ENCODE results near the gene PEX11G.
"Not testable (repeated sequence)": the region's sequence is repeated elsewhere in the genome, so short reads cannot be mapped to it uniquely, and the experiment has no call there.

The PEX11G gene

DNA sequence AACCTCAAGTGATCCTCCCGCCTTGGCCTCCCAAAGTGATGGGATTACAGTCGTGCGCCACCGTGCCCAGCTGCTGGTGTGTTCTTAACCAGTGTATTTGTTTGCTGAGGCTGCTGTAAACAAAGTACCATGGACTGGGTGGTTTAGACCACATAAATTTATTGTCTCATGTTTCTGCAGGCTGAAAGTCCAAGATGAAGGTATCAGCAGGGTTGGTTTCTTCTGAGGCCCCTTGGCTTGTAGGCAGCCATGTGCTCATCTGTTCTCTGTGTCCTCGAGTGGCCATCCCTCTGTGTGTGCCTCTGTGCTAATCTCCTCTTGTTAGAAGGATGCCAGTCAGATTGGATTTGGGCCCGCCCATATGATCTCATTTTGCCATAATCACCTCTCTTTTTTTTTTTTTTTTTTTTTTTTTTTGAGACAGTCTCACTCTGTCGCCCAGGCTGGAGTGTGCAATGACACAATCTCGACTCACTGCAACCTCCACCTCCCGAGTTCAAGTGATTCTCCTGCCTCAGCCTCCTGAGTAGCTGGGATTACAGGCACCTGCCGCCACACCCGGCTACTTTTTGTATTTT, 31.8 kb downstream of the PEX11G start:
- TF ChIP-seq POLR2A (IDR thresholded peaks at IDR 0.05; ENCODE audit: low read depth, low read length) = no peak
- FAIRE-seq (no peak), DNase-seq (ENCODE audit: insufficient read length, low spot score) (no peak)

DNA sequence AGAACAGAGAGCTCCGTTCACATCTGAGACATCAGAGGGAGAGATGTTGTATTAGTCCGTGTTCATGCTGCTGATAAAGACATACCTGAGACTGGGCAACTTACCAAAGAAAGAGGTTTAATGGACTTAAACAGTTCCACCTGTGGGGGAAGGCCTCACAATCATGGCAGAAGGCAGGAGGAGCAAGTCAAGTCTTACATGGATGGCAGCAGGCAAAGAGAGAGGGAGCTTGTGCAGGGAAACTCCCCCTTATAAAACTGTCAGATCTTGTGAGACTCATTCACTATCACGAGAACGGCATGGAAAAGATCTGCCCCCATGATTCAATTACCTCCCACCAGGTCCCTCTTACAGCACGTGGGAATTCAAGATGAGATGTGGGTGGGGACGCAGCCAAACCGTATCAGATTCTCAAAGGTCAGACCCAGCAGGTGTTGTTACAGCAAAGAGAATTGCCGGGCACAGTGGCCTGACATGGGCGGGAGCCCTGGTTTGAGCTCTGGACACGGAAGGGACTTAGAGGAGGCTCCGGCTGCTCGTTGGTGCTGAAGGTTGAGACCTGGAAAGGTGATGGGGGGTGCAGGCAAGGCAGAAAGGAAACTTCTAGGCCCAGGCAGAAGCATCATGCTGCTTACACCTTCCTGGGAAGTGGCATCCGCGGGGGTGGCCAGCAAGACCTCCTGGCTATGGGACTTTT, 33.1 kb downstream of the PEX11G start:
- FAIRE-seq (no peak), DNase-seq (ENCODE audit: insufficient read length, low spot score) (no peak)
- TF ChIP-seq POLR2A (IDR thresholded peaks at IDR 0.05; ENCODE audit: low read depth, low read length) = no peak

DNA sequence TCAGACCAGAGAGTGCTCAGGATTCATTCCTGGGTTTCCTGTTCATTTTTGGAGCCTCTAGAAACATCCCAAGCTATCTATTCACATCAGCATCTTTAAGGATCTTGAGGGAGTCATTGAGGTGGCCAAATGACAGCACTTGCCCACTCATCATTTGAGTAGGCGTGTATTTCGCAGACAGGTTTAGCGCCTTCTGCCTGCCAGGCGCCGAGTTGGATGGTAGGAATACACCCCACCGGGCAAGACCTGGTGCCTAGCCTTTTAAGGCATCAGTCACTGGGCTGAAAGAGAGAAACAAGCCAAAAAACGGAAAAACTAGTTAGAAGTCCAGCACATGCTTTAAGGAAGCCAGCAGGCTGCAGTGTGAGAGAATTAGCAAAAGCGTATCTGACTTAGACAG, 33.8 kb downstream of the PEX11G start:
- FAIRE-seq (no peak), DNase-seq (ENCODE audit: insufficient read length, low spot score) (no peak)
- TF ChIP-seq POLR2A (IDR thresholded peaks at IDR 0.05; ENCODE audit: low read depth, low read length) = no peak

DNA sequence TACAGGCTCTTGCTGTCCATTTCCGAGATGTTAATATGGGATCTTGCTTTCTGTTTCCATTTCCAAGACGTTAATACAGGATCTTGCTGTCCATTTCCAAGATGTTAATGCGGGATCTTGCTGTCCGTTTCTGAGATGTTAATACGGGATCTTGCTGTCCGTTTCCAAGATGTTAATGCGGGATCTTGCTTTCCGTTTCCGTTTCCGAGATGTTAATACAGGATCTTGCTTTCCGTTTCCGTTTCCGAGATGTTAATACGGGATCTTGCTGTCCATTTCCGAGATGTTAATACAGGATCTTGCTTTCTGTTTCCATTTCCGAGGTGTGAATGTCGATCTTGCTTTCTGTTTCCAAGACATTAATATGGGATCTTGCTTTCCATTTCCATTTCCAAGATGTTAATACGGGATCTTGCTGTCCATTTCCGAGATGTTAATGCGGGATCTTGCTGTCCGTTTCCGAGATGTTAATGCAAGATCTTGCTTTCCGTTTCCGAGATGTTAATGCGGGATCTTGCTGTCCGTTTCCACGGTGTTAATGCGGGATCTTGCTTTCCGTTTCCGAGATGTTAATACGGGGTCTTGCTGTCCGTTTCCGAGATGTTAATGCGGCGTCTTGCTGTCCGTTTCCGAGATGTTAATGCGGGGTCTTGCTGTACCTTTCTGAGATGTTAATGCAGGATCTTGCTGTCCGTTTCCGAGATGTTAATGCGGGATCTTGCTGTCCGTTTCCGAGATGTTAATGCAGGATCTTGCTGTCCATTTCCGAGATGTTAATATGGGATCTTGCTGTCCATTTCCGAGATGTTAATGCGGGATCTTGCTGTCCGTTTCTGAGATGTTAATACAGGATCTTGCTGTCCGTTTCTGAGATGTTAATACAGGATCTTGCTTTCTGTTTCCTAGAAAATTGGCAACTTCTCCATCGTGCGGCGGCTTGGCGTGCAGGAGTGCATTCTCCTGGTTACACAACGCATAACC, 38.3 kb downstream of the PEX11G start:
- DNase-seq (ENCODE audit: insufficient read length, low spot score) (no peak), FAIRE-seq (peak; percentile 99)
- no peak for TF ChIP-seq POLR2A (IDR thresholded peaks at IDR 0.05; ENCODE audit: low read depth, low read length)

DNA sequence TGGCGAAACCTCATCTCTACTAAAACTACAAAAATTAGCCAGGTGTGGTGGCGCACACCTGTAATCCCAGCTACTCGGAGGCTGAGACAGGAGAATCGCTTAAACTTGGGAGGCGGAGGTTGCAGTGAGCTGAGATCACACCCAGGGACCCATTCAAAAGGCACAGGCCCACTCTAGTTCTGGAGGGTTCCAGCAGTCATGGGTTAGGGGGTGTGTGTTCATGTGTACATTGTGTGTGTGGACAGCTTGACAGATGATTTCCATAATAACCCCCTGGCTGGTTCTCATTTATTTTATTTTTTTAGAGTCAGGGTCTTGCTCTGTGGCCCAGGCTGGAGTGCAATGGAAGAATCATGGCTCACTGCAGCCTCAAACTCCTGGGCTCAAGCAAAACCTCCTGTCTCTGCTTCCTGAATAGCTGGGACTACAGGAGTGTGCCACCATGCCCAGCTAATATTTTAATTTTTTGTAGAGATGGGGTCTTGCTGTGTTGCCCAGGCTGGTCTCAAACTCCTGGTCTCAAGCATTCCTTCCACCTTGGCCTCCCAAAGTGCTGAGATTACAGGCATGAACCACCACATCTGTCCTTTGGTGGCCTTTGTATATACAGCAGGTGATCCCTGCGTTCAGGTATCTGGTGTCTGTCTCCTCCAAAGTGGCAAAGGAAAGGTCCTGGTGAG, 39.3 kb downstream of the PEX11G start:
- FAIRE-seq; DNase-seq (ENCODE audit: insufficient read length, low spot score): not testable (repeated sequence)

DNA sequence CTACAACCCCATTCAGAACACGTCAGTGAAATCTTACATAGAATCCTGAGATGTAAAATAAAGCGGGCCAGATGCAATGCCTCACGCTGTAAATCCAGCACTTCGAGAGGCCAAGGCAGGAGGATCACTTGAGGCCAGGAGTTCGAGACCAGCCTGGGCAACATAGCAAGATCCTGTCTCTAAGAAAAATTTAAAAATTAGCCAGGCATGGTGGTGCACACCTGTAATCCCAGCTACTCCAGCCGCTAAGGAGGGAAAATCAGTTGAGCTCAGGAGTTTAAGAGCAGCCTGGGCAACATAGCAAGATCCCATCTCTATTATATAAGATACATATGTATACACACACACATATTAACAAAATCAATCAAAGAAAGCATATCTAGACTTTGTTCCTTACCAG, 41.2 kb downstream of the PEX11G start:
- TF ChIP-seq POLR2A (IDR thresholded peaks at IDR 0.05; ENCODE audit: low read depth, low read length) = no peak
- no peak for DNase-seq (ENCODE audit: insufficient read length, low spot score)
- no peak for FAIRE-seq

DNA sequence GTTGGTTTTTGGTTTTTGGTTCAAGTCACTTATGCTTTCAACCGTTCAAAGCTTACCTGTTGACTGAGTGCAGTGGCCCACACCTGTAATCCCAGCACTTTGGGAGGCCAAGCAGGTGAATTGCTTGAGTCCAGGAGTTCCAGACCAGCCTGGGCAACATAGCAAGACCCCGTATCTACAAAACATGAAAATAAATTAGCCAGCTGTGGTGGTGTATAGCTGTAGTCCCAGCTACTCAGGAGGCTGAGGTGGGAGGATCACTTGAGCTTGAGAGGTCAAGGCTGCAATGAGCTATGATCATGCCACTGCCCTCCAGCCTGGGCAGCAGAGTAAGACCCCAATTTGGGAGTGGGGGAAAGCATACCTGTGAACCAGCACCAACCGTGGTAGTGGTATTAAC, 43.7 kb downstream of the PEX11G start:
- no peak for FAIRE-seq
- DNase-seq (ENCODE audit: insufficient read length, low spot score) = no peak
- TF ChIP-seq POLR2A (IDR thresholded peaks at IDR 0.05; ENCODE audit: low read depth, low read length) = no peak

DNA sequence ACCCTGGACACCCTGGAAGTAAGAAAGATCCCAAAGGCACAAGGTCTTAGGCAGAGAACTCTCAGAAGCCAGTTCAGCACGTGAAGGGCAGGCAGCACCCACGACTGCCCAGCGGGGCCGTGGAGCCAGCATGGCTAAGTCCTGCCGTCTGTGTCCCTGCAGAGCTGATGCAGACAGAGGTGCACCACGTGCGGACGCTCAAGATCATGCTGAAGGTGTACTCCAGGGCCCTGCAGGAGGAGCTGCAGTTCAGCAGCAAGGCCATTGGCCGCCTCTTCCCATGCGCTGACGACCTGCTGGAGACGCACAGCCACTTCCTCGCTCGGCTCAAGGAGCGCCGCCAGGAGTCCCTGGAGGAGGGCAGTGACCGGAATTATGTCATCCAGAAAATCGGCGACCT, 44.8 kb downstream of the PEX11G start:
- no peak for DNase-seq (ENCODE audit: insufficient read length, low spot score)
- no peak for TF ChIP-seq POLR2A (IDR thresholded peaks at IDR 0.05; ENCODE audit: low read depth, low read length)
- FAIRE-seq = no peak

DNA sequence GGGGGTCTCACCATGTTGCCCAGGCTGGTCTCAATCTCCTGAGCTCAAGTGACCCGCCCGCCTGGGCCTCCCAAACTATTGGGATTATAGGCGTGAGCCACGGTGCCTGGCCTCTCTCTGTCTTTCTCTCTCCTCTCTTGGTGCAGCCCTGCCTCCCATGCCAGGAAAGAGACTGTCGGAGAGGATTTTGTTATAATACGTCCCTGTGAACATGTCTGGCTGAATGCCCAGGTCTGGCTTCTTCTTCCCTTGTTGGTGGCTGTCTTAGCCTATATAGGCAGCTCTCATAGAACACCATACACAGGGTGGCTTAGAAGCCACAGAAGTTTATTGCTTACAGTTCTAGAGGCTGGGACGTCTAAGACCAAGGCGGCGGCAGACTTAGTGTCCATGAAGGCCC, 46.4 kb downstream of the PEX11G start:
- FAIRE-seq (no peak), DNase-seq (ENCODE audit: insufficient read length, low spot score) (no peak)
- no peak for TF ChIP-seq POLR2A (IDR thresholded peaks at IDR 0.05; ENCODE audit: low read depth, low read length)

DNA sequence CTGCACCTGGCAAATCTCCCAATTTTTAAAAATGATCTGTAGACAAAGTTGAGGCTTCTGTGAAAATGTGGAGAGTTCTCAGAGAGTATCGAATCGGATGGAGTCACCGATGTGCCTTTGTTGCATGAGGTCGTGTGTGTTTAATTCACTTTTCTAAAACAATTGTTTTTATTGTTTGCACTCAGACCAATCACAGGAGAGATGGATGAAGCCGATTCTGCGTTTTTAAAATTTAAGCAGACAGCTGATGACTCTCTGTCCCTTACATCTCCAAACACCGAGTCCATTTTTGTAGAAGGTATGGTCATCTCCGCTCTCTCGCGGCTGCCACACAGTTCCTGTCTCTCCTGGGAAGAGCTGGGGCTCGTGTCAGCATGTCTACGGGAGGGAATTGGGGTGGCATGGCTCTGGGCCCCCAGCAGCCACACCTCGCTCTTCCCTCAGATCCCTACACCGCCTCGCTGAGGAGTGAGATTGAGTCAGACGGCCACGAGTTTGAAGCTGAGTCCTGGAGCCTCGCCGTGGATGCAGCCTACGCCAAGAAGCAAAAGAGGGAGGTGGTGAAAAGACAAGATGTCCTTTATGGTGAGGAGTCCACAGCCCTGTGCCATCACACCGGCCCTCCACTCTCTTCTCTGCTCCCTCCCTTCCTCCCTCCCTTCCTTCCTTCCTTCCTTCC, 47.2 kb downstream of the PEX11G start:
- FAIRE-seq = no peak
- no peak for DNase-seq (ENCODE audit: insufficient read length, low spot score)
- no peak for TF ChIP-seq POLR2A (IDR thresholded peaks at IDR 0.05; ENCODE audit: low read depth, low read length)

DNA sequence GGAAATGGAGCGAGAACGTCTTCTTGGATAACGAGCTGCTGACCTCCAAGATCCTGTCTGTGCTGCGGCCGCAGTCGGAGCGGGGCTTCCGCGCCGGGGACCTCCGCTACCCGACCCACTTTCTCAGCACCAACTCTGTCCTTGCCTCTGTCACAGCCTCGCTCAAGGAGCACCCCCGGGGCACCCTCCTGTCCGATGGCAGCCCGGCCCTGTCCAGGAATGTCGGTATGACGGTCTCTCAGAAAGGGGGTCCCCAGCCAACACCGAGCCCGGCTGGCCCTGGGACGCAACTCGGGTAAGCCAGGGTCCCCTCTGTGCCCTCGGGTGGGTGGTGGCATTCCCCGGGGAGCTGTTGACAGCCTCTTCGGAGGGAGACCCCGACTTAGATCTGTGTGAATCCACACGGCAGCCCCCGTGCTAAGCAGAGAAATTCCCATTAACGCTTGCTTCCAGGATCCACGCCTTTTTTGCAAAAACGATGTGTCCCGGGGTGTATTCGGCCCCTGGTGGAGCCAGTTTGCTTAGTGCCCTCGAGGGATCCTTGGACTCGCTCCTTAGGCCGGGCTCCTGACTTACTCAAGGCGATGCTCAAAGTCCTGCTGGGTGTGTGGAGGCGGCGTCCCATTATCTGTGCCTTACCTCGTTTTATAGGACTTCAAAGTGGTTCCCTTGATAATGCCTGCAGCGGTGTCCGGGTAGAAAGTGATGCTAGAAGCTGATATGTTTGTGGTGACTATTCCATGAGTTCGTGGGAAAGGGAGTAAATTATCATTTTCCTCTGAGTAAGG, 48.5 kb downstream of the PEX11G start:
- no peak for TF ChIP-seq POLR2A (IDR thresholded peaks at IDR 0.05; ENCODE audit: low read depth, low read length)
- FAIRE-seq = no peak

DNA sequence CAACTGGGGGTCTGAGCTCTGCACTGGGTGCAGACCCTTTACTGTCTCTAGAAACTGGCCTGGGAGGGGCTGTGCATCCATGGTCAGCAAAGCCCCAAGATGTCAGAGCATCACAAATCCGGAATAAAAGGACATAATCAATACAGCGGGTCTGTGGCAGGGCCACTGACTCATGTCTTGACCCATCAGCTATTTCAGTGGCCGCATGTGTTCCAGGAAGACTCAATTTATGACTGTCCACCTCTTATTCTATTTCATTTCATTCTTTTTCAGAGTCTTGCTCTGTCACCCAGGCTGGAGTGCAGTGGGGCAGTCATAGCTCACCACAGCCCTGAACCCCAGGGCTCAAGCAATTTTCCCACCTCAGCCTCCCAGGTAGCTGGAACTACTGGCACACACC, 53.2 kb downstream of the PEX11G start:
- no peak for TF ChIP-seq POLR2A (IDR thresholded peaks at IDR 0.05; ENCODE audit: low read depth, low read length)
- DNase-seq (ENCODE audit: insufficient read length, low spot score) = no peak
- no peak for FAIRE-seq

More for the DNA sequence above, 48.5 kb downstream of the PEX11G start:
- DNase-seq (ENCODE audit: insufficient read length, low spot score) = no peak

DNA sequence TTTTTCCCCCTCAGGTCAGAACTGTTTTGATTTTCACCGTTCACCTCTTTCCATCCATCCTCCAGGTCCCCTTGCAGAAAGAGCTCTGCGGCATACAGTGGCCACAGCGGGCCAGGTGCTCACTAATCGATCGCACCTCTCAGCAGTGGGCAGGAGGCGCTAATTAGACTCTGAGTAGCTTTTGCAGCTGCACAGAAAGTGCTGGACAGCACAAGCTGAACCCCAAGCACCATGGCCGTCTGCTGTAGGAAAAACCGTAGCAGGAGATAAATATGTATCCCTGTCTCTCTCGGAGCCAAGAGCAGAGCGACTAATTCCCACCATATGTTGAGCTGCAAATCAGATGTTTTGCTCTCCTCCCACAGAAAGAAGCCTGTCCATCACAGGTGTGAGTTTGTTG, 54.4 kb downstream of the PEX11G start:
- no peak for FAIRE-seq

DNA sequence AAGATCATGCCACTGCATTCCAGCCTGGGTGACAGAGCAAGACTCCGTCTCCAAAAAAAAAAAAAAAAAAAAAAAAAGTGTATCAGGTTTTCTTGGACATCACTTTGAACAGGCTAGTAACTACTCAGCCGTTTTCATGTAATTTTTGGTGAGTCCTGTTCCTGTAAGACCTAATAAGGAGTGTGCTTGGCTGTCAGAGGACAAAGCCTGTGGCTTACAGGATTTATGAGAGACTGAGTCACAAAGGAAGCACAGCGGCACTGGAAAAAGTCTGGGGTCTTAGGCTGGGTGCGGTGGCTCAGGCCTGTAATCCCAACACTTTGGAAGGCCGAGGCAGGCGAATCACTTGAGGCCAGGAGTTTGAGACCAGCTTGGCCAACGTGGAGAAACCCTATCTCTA, 55.4 kb downstream of the PEX11G start:
- DNase-seq (ENCODE audit: insufficient read length, low spot score); FAIRE-seq: not testable (repeated sequence)

More for the DNA sequence above, 54.4 kb downstream of the PEX11G start:
- no peak for TF ChIP-seq POLR2A (IDR thresholded peaks at IDR 0.05; ENCODE audit: low read depth, low read length)
- DNase-seq (ENCODE audit: insufficient read length, low spot score) = no peak
